Measurements from ENCODE around the gene CFLAR.

Gene CFLAR

DNA sequence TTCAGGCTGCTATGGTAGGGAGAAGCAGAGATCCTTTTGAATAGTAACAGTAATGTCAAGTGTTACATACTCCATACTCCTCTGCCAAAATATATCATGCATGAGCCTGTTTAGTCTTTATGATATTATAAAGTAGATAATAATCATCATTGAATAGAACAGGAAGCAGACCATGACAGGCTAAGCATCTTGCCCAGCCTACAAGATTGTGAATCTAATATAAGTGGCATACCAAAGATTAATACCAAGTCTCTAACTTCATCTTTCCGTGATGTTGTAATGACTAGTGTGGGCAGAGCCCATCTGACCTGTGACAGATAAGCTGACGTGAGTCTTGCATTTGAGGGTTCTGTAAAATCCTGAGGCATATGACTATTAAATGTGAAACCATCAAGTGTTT, 31.1 kb upstream of the CFLAR start:
- TF ChIP-seq, protein P1, sequence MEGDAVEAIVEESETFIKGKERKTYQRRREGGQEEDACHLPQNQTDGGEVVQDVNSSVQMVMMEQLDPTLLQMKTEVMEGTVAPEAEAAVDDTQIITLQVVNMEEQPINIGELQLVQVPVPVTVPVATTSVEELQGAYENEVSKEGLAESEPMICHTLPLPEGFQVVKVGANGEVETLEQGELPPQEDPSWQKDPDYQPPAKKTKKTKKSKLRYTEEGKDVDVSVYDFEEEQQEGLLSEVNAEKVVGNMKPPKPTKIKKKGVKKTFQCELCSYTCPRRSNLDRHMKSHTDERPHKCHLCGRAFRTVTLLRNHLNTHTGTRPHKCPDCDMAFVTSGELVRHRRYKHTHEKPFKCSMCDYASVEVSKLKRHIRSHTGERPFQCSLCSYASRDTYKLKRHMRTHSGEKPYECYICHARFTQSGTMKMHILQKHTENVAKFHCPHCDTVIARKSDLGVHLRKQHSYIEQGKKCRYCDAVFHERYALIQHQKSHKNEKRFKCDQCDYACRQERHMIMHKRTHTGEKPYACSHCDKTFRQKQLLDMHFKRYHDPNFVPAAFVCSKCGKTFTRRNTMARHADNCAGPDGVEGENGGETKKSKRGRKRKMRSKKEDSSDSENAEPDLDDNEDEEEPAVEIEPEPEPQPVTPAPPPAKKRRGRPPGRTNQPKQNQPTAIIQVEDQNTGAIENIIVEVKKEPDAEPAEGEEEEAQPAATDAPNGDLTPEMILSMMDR (IDR thresholded peaks at IDR 0.05; ENCODE audit: low read depth, low read length), result no peak
- no peak overlapping the region for H3K4me3 ChIP-seq (ENCODE audit: low read depth, low read length)

DNA sequence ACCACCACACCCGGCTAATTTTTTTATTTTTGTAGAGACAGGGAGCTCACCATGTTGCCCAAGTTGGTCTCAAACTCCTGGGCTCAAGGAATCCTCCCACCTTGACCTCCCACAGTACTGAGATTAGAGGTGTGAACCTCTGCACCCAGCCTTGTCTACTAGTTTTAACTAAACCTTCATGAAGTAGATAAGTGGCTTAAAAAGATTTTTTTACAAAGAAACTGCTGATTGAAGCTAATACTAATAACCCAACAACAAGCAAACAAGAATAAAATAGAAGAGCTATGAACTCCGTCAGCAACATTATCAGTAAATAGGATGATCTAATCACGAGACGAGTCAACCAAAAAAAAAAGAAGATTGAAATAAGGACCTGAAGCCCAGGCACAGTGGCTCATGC, 25.4 kb upstream of the CFLAR start:
- TF ChIP-seq, protein P1 (IDR thresholded peaks at IDR 0.05; ENCODE audit: low read depth, low read length), result no peak
- H3K4me3 ChIP-seq (ENCODE audit: low read depth, low read length), result no peak overlapping the region

DNA sequence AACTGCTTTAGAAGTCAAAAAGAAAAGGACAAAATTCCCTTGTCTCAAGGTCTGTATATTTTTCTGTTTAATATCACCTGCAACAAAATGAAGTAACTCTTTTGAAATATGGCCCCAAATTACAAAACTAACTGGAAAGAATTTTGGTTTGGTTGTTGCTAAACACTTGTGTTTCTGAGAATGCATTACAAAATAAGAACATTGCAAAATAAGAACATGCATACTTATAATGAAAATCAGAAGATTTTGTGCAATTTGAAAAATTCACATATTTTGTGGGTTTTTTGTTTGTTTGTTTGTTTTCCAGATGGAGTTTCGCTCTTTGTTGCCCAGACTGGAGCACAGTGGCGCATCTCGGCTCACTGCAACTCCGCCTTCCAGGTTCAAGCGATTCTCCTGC, 22.4 kb upstream of the CFLAR start:
- H3K4me3 ChIP-seq (ENCODE audit: low read depth, low read length), result no peak overlapping the region
- TF ChIP-seq, protein P1 (IDR thresholded peaks at IDR 0.05; ENCODE audit: low read depth, low read length), result no peak

DNA sequence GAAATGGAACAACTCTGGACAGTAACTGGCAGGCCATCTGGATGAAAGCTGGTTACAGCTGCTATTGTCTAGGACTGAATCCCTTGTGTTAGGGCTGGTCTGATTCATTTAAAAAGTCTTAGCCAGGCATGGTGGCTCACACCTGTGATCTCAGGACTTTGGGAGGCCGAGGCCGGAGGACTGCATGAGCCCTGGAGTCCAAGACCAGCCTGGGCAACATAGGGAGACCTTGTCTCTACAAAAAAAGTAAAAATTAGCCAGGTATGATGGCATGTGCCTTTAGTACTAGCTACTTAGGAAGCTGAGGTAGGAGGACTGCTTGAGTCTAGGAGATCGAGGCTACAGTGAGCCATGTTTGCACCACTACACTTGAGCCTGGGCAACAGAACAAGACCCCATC, 15.5 kb upstream of the CFLAR start:
- TF ChIP-seq, protein P1 (IDR thresholded peaks at IDR 0.05; ENCODE audit: low read depth, low read length), result no peak
- H3K4me3 ChIP-seq (ENCODE audit: low read depth, low read length), result no peak overlapping the region

DNA sequence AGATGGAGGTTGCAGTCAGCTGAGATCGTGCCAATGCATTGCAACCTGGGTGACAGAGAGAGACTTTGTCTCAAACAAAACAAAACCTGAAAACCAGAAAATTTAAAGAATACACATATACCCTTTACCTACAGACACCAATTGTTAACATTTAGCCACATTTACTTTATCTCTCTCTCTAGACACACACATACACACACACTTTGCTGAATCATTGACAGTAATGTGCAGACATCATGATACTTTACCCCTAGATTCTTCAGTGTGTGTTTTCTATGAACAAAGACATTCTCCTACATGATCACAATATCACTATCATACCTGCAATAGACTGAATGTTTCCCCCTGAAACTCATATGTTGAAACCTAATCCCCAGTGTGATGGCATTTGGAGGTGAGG, 10.2 kb upstream of the CFLAR start:
- TF ChIP-seq, protein P1 (IDR thresholded peaks at IDR 0.05; ENCODE audit: low read depth, low read length), result no peak
- no peak overlapping the region for H3K4me3 ChIP-seq (ENCODE audit: low read depth, low read length)

DNA sequence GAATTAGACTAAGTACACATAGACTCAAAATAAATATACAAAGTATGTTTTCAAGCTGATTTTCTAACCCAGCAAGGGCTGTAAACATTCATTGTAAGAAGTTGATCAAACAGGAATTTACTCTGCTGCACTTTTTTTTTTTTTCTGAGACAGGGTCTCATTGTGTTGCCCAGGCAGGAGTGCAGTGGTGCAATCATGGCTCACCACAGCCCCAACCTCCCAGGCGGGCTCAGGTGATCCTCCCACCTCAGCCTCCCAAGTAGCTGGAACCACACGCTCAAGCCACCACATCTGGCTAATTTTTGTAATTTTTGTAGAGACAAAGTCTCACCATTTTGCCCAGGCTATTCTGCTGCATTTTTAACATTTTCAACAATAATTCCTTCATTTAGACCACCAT, 8.3 kb upstream of the CFLAR start:
- H3K4me3 ChIP-seq (ENCODE audit: low read depth, low read length), result no peak overlapping the region
- TF ChIP-seq, protein P1 (IDR thresholded peaks at IDR 0.05; ENCODE audit: low read depth, low read length), result no peak

DNA sequence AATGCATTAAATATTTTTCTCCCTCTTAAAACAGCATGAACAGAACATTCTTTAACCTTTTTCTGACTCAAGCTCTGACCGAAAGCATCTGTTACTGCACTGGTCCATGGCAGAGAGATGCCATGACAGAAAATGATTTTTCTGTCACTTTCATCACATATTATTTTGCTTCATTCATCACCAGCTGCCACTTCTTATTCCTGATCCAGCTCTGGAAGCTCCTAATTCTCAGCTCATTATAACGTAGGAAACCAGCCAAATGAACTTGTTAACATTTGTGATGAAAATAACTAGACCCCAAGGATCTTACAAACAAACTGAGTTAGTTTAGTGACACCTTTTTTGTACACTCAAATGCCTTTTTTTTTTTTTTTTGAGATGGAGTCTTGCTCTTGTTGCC, 7.6 kb upstream of the CFLAR start:
- H3K4me3 ChIP-seq (ENCODE audit: low read depth, low read length), result no peak overlapping the region
- TF ChIP-seq, protein P1 (IDR thresholded peaks at IDR 0.05; ENCODE audit: low read depth, low read length), result no peak

Measured in WI38 (cell line).